ENCODE data around the gene PRKCA.

- TF ChIP-seq GATA2 (IDR thresholded peaks at IDR 0.05; ENCODE audit: low read depth, low read length) (no peak), GATA3 (IDR thresholded peaks at IDR 0.05; ENCODE audit: low read depth, low read length) (no peak)
Measured at GRCh38 chr17:66417300-66417719, 114.9 kb downstream of the PRKCA start.

All from SH-SY5Y (cell line).